GM10847 (cell line): ENCODE measurements around the gene UACA.

ENCODE experiments used
- POLR2A ChIP-seq: IDR thresholded peaks from 2 replicates; pipeline ENCODE4 v1.6.1; 2011; ENCODE audit not compliant: insufficient read length; ENCODE audit errors: extremely low read depth

UACA gene

GRCh38 chr15:70704166-70704565 lies 59.2 kb downstream of the UACA start:
- TF ChIP-seq POLR2A: no peak

GRCh38 chr15:70703096-70703878 lies 60.1 kb downstream of the UACA start:
- TF ChIP-seq POLR2A: no peak

GRCh38 chr15:70702584-70702983 lies 60.8 kb downstream of the UACA start:
- TF ChIP-seq POLR2A: no peak

- TF ChIP-seq POLR2A: no peak
Measured at GRCh38 chr15:70701891-70702568, 61.3 kb downstream of the UACA start.

- no peak for TF ChIP-seq POLR2A
Measured at GRCh38 chr15:70701171-70701570, 62.2 kb downstream of the UACA start.

GRCh38 chr15:70699890-70700289 lies 63.5 kb downstream of the UACA start:
- TF ChIP-seq POLR2A: no peak

- no peak for TF ChIP-seq POLR2A
Measured at GRCh38 chr15:70698836-70699390, 64.4 kb downstream of the UACA start.

- TF ChIP-seq POLR2A: no peak
Measured at GRCh38 chr15:70698426-70698825, 64.9 kb downstream of the UACA start.

GRCh38 chr15:70690491-70691276 lies 72.7 kb downstream of the UACA start:
- TF ChIP-seq POLR2A: no peak

- TF ChIP-seq POLR2A: no peak
Measured at GRCh38 chr15:70690021-70690420, 73.3 kb downstream of the UACA start.

GRCh38 chr15:70687482-70687881 lies 75.9 kb downstream of the UACA start:
- no peak for TF ChIP-seq POLR2A

- TF ChIP-seq POLR2A: no peak
Measured at GRCh38 chr15:70680817-70681216, 82.5 kb downstream of the UACA start.

- TF ChIP-seq POLR2A: no peak
Measured at GRCh38 chr15:70679919-70680231, 83.5 kb downstream of the UACA start.

- no peak for TF ChIP-seq POLR2A
Measured at GRCh38 chr15:70672081-70672480, 91.3 kb downstream of the UACA start.

GRCh38 chr15:70670680-70671079 lies 92.7 kb downstream of the UACA start:
- TF ChIP-seq POLR2A: no peak

GRCh38 chr15:70669966-70670658 lies 93.2 kb downstream of the UACA start:
- no peak for TF ChIP-seq POLR2A
